K562 (cell line): ENCODE data around the gene LIMS1. TPM values are rescaled to one million over a fixed set of nuclear protein-coding genes. Genes with fewer than 3 reads are reported as not detected.

ENCODE experiments used
- CHD2 ChIP-seq: IDR thresholded peaks from 2 replicates; pipeline ENCODE4 v1.6.1; 2011; ENCODE audit warnings: low read depth, low read length
- HDAC8 ChIP-seq: fragments of 450-650 bp; IDR thresholded peaks from 2 replicates; pipeline ENCODE4 v1.6.1; 2016; ENCODE audit warnings: mild to moderate bottlenecking, missing genetic modification characterization, moderate library complexity, missing compliant biosample characterization
- MBD2 ChIP-seq: sonication (generic); IDR thresholded peaks from 2 replicates; pipeline ENCODE4 v1.6.1; 2016; ENCODE audit warnings: low read depth, borderline replicate concordance
- SPI1 ChIP-seq: IDR thresholded peaks from 2 replicates; pipeline ENCODE4 v1.6.1; 2011; ENCODE audit warnings: low read depth, low read length, control low read depth, borderline replicate concordance
- polyA plus RNA-seq, 8 experiments: library from polyadenylated mRNA; depleted of rRNA in 4 of 8; stranded (reverse) in 5 of 8; unstranded in 3 of 8; fragments of >200 nt; fragmentation: Nextera tagmentation in 2 of 8; fragmentation: Illumina TruSeq in 1 of 8; extraction: Ambion mirVana in 2 of 8; extraction: Trizol in 1 of 8; gene quantifications; 2 replicates each; pipeline versions ENCODE4 v1.2.1 to v1.2.3, GENCODE V29; 2011 to 2014; ENCODE audit warnings: inconsistent platforms in 1 of 8, missing spikeins in 1 of 8
- total RNA-seq, 7 experiments: library from RNA; depleted of rRNA in 6 of 7; stranded (reverse); fragments of >200 nt in 6 of 7; fragmentation: Illumina TruSeq in 2 of 7; extraction: Trizol in 2 of 7; gene quantifications; 2 replicates each; pipeline versions ENCODE4 v1.2.1 to v1.2.3, GENCODE V29; 2011 to 2021; ENCODE audit warnings: low replicate concordance in 1 of 7
- TF ChIP-seq, protein P1 (sequence below): fragments of 450-650 bp; IDR thresholded peaks from 2 replicates; pipeline ENCODE4 v1.6.1; 2016; ENCODE audit warnings: mild to moderate bottlenecking, moderate library complexity
- TF ChIP-seq, protein P2 (sequence below), 2 experiments: fragments of 450-650 bp; formaldehyde crosslinking in 1 of 2; IDR thresholded peaks; 2 replicates each; pipeline versions ENCODE4 v1.4.0 to v1.6.1; 2014 to 2020; ENCODE audit warnings: mild to moderate bottlenecking in 2 of 2, borderline replicate concordance in 1 of 2, low read depth in 1 of 2

Gene LIMS1
- total and polyA plus RNA-seq, 9 of the 15 experiments (the other 6 are each of a cell fraction or from before 2014, with no cell fraction given): 52.8 to 134 (median 81.0) TPM

DNA sequence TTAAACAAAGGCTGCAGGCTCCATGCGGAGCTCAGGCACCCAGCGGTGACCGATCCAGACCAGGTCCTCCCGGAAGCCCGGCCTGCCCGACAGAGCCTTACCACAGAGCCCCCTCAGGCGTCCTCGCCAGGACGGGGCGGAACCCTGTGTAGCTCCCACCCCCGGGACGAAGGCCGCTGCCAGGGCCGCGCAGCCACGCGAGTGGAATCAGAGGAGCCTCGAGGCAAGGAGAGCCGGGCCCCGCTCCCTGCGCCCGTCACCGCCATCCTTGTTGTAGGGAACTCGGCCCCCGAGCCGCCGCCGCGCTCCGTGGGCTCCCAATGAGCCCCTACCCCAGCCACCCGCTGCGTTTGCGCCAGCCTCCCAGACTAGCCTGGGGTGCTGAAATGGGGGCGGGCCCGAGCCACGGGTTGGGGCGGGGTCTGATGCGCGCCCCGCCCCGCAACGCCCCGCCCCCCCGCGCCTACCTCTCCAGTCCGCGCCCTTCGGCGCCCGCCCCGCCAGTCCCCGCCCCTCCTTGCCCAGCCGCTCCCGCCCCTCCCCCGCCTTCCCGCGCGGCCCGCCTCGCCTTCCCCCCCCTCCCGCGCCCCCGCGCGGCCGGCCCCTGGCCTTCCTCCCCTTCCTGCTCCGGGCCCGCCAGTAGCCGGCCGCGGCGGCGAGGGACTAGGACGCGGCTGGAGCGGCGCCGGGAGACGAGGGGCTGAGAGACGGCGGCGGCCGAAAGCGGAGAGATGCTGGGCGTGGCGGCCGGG, at the start of gene LIMS1 (continued):
- TF ChIP-seq, protein P1, sequence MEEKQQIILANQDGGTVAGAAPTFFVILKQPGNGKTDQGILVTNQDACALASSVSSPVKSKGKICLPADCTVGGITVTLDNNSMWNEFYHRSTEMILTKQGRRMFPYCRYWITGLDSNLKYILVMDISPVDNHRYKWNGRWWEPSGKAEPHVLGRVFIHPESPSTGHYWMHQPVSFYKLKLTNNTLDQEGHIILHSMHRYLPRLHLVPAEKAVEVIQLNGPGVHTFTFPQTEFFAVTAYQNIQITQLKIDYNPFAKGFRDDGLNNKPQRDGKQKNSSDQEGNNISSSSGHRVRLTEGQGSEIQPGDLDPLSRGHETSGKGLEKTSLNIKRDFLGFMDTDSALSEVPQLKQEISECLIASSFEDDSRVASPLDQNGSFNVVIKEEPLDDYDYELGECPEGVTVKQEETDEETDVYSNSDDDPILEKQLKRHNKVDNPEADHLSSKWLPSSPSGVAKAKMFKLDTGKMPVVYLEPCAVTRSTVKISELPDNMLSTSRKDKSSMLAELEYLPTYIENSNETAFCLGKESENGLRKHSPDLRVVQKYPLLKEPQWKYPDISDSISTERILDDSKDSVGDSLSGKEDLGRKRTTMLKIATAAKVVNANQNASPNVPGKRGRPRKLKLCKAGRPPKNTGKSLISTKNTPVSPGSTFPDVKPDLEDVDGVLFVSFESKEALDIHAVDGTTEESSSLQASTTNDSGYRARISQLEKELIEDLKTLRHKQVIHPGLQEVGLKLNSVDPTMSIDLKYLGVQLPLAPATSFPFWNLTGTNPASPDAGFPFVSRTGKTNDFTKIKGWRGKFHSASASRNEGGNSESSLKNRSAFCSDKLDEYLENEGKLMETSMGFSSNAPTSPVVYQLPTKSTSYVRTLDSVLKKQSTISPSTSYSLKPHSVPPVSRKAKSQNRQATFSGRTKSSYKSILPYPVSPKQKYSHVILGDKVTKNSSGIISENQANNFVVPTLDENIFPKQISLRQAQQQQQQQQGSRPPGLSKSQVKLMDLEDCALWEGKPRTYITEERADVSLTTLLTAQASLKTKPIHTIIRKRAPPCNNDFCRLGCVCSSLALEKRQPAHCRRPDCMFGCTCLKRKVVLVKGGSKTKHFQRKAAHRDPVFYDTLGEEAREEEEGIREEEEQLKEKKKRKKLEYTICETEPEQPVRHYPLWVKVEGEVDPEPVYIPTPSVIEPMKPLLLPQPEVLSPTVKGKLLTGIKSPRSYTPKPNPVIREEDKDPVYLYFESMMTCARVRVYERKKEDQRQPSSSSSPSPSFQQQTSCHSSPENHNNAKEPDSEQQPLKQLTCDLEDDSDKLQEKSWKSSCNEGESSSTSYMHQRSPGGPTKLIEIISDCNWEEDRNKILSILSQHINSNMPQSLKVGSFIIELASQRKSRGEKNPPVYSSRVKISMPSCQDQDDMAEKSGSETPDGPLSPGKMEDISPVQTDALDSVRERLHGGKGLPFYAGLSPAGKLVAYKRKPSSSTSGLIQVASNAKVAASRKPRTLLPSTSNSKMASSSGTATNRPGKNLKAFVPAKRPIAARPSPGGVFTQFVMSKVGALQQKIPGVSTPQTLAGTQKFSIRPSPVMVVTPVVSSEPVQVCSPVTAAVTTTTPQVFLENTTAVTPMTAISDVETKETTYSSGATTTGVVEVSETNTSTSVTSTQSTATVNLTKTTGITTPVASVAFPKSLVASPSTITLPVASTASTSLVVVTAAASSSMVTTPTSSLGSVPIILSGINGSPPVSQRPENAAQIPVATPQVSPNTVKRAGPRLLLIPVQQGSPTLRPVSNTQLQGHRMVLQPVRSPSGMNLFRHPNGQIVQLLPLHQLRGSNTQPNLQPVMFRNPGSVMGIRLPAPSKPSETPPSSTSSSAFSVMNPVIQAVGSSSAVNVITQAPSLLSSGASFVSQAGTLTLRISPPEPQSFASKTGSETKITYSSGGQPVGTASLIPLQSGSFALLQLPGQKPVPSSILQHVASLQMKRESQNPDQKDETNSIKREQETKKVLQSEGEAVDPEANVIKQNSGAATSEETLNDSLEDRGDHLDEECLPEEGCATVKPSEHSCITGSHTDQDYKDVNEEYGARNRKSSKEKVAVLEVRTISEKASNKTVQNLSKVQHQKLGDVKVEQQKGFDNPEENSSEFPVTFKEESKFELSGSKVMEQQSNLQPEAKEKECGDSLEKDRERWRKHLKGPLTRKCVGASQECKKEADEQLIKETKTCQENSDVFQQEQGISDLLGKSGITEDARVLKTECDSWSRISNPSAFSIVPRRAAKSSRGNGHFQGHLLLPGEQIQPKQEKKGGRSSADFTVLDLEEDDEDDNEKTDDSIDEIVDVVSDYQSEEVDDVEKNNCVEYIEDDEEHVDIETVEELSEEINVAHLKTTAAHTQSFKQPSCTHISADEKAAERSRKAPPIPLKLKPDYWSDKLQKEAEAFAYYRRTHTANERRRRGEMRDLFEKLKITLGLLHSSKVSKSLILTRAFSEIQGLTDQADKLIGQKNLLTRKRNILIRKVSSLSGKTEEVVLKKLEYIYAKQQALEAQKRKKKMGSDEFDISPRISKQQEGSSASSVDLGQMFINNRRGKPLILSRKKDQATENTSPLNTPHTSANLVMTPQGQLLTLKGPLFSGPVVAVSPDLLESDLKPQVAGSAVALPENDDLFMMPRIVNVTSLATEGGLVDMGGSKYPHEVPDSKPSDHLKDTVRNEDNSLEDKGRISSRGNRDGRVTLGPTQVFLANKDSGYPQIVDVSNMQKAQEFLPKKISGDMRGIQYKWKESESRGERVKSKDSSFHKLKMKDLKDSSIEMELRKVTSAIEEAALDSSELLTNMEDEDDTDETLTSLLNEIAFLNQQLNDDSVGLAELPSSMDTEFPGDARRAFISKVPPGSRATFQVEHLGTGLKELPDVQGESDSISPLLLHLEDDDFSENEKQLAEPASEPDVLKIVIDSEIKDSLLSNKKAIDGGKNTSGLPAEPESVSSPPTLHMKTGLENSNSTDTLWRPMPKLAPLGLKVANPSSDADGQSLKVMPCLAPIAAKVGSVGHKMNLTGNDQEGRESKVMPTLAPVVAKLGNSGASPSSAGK: peak; percentile 64; the same call in 1 of the 2 replicates
- TF ChIP-seq, protein P2, sequence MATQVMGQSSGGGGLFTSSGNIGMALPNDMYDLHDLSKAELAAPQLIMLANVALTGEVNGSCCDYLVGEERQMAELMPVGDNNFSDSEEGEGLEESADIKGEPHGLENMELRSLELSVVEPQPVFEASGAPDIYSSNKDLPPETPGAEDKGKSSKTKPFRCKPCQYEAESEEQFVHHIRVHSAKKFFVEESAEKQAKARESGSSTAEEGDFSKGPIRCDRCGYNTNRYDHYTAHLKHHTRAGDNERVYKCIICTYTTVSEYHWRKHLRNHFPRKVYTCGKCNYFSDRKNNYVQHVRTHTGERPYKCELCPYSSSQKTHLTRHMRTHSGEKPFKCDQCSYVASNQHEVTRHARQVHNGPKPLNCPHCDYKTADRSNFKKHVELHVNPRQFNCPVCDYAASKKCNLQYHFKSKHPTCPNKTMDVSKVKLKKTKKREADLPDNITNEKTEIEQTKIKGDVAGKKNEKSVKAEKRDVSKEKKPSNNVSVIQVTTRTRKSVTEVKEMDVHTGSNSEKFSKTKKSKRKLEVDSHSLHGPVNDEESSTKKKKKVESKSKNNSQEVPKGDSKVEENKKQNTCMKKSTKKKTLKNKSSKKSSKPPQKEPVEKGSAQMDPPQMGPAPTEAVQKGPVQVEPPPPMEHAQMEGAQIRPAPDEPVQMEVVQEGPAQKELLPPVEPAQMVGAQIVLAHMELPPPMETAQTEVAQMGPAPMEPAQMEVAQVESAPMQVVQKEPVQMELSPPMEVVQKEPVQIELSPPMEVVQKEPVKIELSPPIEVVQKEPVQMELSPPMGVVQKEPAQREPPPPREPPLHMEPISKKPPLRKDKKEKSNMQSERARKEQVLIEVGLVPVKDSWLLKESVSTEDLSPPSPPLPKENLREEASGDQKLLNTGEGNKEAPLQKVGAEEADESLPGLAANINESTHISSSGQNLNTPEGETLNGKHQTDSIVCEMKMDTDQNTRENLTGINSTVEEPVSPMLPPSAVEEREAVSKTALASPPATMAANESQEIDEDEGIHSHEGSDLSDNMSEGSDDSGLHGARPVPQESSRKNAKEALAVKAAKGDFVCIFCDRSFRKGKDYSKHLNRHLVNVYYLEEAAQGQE (IDR thresholded peaks at IDR 0.05; ENCODE audit: borderline replicate concordance): peak; percentile 53
- TF ChIP-seq, protein P2 (CRISPR knock-in tag; IDR thresholded peaks at IDR 0.05; ENCODE audit: low read depth): no peak
- TF ChIP-seq HDAC8 (0 out of 2 replicates have a peak, but pooled peaks have one; percentile 44), MBD2 (peak; percentile 51; the same call in 1 of the 2 replicates), CHD2 (no peak), SPI1 (peak; percentile 4; the same call in 1 of the 2 replicates)
